ENCODE measurements around the gene PLA2G4D. TPM values are rescaled to one million over a fixed set of nuclear protein-coding genes. Genes with fewer than 3 reads are reported as not detected.

The PLA2G4D gene
- total and polyA plus RNA-seq, 10 of the 15 experiments (the other 5 are each of a cell fraction or from before 2014, with no cell fraction given) = 0.03 TPM; not detected in 9

DNA sequence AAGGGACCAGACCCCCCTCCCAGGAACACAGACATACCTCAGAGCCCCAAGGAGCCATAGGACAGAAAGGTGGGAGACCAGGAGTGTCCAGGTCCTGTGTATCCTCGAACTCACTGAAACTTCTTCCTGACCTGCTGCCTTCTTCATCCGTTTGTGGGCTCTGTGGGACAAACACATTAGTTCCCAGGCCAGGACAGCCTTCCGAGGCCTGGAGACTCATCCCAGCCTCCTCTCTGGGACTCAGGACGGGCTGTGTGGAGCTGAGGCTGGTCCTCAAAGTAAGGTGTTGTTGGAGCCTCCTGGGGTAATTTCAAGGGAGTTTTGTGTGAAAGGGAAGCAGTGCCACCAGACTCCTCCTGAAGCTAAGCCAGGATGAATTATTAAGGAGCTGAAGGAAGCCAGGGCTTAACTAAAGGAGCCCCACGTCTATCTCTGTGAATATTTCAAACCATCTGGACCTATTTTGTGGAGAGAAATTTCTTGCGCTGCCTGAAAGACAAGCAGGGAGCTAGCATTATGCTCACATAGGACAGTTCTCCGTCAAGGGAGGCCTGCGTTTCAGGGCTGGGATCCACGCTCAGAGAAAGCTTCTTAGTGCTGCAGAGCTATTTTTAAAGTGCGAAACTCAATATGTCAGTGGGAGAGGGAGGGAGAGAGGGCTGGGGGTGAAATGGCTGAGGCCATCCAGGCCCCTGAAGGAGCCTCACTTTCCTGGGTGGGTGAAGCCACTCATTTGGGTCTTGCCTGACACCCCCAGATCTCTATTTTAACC is 43.7 kb downstream of the PLA2G4D start:
- no peaks in the 10 kb centered on the region for H3K79me2 ChIP-seq (ENCODE audit: control insufficient read depth, insufficient read depth, low read length)
- H3K27ac ChIP-seq (ENCODE audit: control insufficient read depth, insufficient read depth) = no peak overlapping the region
- no peaks in the 10 kb centered on the region for H3K9me3 ChIP-seq (replicated peaks; ENCODE audit: control insufficient read depth, insufficient read depth, low read length)
- H3K27me3 ChIP-seq (replicated peaks in 1 of 2; ENCODE audit: control insufficient read depth in 2 of 2, insufficient read depth in 2 of 2, low read length in 1 of 2) = no peaks in the 10 kb centered on the region
- TF ChIP-seq, protein P1, sequence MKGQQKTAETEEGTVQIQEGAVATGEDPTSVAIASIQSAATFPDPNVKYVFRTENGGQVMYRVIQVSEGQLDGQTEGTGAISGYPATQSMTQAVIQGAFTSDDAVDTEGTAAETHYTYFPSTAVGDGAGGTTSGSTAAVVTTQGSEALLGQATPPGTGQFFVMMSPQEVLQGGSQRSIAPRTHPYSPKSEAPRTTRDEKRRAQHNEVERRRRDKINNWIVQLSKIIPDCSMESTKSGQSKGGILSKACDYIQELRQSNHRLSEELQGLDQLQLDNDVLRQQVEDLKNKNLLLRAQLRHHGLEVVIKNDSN (IDR thresholded peaks at IDR 0.05; ENCODE audit: borderline replicate concordance, extremely low read length, insufficient read depth, low read depth, low read length) = no peak
- no peak for TF ChIP-seq IKZF1 (conservative IDR thresholded peaks at IDR 0.05)
- TF ChIP-seq ZBED1 (IDR thresholded peaks at IDR 0.05; ENCODE audit: borderline replicate concordance) = no peak
- TF ChIP-seq IKZF2 (IDR thresholded peaks at IDR 0.05) = no peak
- no peak for TF ChIP-seq RAD51 (IDR thresholded peaks at IDR 0.05)
- no peak for TF ChIP-seq SMAD1 (IDR thresholded peaks at IDR 0.05; ENCODE audit: low read depth, partially characterized antibody)
- TF ChIP-seq FOXK2 (IDR thresholded peaks at IDR 0.05) = no peak
- TF ChIP-seq, protein P2, sequence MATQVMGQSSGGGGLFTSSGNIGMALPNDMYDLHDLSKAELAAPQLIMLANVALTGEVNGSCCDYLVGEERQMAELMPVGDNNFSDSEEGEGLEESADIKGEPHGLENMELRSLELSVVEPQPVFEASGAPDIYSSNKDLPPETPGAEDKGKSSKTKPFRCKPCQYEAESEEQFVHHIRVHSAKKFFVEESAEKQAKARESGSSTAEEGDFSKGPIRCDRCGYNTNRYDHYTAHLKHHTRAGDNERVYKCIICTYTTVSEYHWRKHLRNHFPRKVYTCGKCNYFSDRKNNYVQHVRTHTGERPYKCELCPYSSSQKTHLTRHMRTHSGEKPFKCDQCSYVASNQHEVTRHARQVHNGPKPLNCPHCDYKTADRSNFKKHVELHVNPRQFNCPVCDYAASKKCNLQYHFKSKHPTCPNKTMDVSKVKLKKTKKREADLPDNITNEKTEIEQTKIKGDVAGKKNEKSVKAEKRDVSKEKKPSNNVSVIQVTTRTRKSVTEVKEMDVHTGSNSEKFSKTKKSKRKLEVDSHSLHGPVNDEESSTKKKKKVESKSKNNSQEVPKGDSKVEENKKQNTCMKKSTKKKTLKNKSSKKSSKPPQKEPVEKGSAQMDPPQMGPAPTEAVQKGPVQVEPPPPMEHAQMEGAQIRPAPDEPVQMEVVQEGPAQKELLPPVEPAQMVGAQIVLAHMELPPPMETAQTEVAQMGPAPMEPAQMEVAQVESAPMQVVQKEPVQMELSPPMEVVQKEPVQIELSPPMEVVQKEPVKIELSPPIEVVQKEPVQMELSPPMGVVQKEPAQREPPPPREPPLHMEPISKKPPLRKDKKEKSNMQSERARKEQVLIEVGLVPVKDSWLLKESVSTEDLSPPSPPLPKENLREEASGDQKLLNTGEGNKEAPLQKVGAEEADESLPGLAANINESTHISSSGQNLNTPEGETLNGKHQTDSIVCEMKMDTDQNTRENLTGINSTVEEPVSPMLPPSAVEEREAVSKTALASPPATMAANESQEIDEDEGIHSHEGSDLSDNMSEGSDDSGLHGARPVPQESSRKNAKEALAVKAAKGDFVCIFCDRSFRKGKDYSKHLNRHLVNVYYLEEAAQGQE (IDR thresholded peaks at IDR 0.05; ENCODE audit: low read depth, low read length) = no peak
- no peak for TF ChIP-seq POU2F2 (IDR thresholded peaks at IDR 0.05; ENCODE audit: borderline replicate concordance, low read depth, low read length)
- TF ChIP-seq, protein P3, sequence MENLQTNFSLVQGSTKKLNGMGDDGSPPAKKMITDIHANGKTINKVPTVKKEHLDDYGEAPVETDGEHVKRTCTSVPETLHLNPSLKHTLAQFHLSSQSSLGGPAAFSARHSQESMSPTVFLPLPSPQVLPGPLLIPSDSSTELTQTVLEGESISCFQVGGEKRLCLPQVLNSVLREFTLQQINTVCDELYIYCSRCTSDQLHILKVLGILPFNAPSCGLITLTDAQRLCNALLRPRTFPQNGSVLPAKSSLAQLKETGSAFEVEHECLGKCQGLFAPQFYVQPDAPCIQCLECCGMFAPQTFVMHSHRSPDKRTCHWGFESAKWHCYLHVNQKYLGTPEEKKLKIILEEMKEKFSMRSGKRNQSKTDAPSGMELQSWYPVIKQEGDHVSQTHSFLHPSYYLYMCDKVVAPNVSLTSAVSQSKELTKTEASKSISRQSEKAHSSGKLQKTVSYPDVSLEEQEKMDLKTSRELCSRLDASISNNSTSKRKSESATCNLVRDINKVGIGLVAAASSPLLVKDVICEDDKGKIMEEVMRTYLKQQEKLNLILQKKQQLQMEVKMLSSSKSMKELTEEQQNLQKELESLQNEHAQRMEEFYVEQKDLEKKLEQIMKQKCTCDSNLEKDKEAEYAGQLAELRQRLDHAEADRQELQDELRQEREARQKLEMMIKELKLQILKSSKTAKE (IDR thresholded peaks at IDR 0.05; ENCODE audit: low read depth, poor library complexity, severe bottlenecking) = no peak
- TF ChIP-seq SIN3A (IDR thresholded peaks at IDR 0.05; ENCODE audit: low read depth, low read length) = no peak
- no peak for TF ChIP-seq CEBPB (IDR thresholded peaks at IDR 0.05; ENCODE audit: borderline replicate concordance in 1 of 2, low read depth in 2 of 2, low read length in 2 of 2)
- no peak for TF ChIP-seq PAX5 (IDR thresholded peaks at IDR 0.05; ENCODE audit: borderline replicate concordance, low read depth, low read length)
- TF ChIP-seq DPF2 (IDR thresholded peaks at IDR 0.05) = no peak
- no peak for TF ChIP-seq YY1 (IDR thresholded peaks at IDR 0.05; ENCODE audit: low read depth, low read length)
- FAIRE-seq (no peak), ATAC-seq (no peak), DNase-seq (ENCODE audit: low read depth, low spot score) (no peak)
- no peak overlapping the region for H3K9ac ChIP-seq (ENCODE audit: control insufficient read depth, insufficient read depth, low read length)
- intact Hi-C loops (cut with micrococcal nuclease; ENCODE audit: unreplicated experiment) (no loop called here), in situ Hi-C loops (cut with MboI) (no loop called here)
- H3K4me3 ChIP-seq = no peak overlapping the region
- 33% methylated on average over 10 of the region's 10 CpGs for WGBS (ENCODE audit: insufficient coverage, insufficient replicate concordance, low lambda C conversion rate, missing lambda C conversion rate)
- no peak overlapping the region for H2AFZ ChIP-seq (ENCODE audit: control insufficient read depth, low read depth, low read length)
- ChIA-PET CTCF (interaction anchor here (0.7 to 1.4 kb wide), 3 partner anchors 14 to 78 kb away, joined by 3 read pairs; partner anchors contain the start of gene EHD4), RAD21 (ENCODE audit: unreplicated experiment) (interaction anchor here (2.2 kb wide), 1 partner anchor 61 kb away, joined by 9 read pairs; no protein-coding TSS in a partner anchor), SMC1A (ENCODE audit: uncharacterized antibody, unreplicated experiment) (interaction anchor here (1.0 to 1.3 kb wide), 2 partner anchors 8 to 60 kb away, joined by 3 to 5 read pairs; no protein-coding TSS in a partner anchor), POLR2A (interaction anchor here (0.8 kb wide), 1 partner anchor 8 kb away, joined by 3 read pairs; no protein-coding TSS in a partner anchor)
- no peaks in the 10 kb centered on the region for H3K4me1 ChIP-seq (ENCODE audit: control insufficient read depth, insufficient read depth, low read length)
- no TSS peak for BruUV-seq (replicated peaks)
- no peaks in the 10 kb centered on the region for H4K20me1 ChIP-seq (ENCODE audit: control insufficient read depth, insufficient read depth)
- H3K36me3 ChIP-seq (ENCODE audit: control insufficient read depth in 2 of 2, insufficient read depth in 2 of 2, low read length in 1 of 2) = no peaks in the 10 kb centered on the region
- H3K4me2 ChIP-seq (ENCODE audit: control insufficient read depth, insufficient read depth) = no peak overlapping the region

Data from GM12878 (cell line).